Ureter (tissue), 1 donor: ENCODE measurements around the gene THRAP3. TPM values are rescaled to one million over a fixed set of nuclear protein-coding genes. Genes with fewer than 3 reads are reported as not detected.

ENCODE experiments used
- DNase-seq: peaks from one replicate; pipeline ENCODE4 v3.0.0-alpha.2; 2020; ENCODE audit warnings: low spot score
- total RNA-seq: library from RNA; stranded (reverse); gene quantifications from one replicate; pipeline ENCODE4 v1.2.4, GENCODE V29; 2023
- donor health status: DM: yes; HTN: yes; CAD: no.

THRAP3 gene
- total RNA-seq, 1 donor from 2014 or later = 129 TPM

DNA sequence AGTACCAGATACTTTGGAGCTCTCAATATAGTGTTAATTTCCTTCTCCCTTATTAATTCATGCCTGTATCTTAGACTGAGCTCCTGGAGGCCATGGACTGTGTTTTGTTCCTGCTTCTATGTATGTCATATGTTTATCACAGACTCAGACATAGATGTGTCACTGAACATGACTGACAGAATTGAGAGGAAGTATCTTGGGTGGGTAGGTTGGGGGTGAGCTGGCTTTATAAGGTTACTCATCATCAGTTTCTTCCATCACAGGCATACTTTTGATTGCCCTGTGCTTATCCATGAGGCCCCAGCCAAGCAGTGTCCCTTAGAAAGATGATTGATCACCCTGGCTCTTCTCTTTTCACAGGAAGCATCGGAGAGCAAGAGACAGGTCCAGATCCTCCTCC is 76.3 kb downstream of the THRAP3 start:
- no peak for DNase-seq

DNA sequence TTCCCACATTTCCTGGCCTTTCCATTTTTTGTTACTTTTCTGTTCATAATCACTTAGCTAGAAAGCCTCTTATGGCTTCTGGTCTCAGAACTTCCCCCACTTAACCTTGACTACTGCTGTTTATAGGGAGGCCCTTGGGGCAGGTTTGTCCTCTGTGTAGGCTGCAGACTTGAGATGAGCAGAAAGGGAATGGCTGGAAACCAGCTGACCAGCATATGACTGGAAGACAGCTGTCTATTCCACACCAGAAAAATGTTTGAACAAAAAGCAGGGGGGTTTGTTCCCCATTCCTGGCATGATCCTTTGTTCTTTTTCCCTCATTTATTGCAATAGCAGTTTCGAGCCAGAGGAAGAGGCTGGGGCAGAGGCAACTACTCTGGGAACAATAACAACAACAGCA is 77.0 kb downstream of the THRAP3 start:
- no peak for DNase-seq

DNA sequence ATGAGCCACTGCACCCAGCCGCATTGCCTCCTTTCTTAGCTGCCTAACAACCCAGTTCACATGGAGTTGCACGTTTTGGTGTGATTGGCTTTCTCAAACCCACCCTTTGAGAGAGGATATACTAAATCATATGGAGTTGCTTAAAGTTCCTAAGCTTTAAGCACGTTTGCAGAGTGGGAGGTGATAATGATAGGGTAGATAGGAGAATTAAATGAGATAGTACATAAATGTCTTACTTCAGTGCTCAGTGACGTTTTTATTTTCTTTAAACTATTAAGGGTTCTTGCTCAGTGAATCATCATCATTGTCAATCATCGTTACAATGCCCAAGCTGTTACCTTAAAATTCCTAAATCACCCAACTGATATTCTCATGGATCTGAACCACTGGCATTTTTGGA is 79.0 kb downstream of the THRAP3 start:
- no peak for DNase-seq

- DNase-seq = no peak
These were observed 79.6 kb downstream of the THRAP3 start for GRCh38 chr1:36303650-36304360.

GRCh38 chr1:36304521-36304920 is 80.3 kb downstream of the THRAP3 start:
- DNase-seq = no peak

DNA sequence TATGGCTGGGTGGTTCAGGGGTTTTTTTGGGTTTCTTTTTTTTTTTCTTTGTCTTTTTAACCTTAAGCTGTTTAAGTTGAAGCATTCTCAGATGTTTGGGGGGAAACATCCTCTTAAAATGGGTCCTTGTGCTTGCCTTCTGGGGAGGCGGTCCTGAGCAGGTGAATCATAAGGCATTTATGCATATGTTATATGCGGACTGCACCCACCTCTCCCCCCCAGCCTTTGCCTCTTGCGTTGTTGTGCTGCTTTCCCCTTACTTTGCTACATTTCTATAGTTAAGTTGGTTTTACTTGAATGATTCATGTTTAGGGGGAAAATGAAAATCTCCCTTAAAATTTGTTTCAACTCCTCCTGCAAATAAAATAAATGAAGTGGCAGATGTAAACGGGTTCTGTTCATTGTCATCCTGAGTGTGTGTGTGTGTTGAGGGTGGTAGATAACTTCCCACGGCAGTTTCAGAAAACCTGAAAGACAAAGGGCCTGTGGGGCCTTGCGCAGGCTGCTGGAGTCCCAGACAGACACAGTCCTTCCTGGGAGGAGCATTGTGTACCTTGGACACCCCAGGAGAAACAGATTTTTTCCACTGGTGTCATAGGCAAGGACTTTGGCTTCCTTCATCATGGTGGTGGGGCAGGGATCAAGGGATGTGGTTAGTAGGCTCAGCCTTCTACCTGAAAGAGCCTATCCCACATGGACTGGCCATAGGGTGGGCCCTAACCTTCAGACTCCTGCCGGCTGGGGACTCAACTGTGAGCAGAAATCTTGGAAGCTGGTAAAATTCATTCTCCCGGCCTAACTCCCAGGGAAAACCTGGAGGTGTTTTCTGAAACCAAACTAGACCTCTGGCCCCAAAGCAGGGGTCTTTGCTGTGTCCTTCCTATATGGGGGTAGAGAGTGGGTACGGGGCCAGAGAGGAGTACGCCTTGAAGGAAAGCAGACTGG is 81.0 kb downstream of the THRAP3 start:
- no peak for DNase-seq

DNA sequence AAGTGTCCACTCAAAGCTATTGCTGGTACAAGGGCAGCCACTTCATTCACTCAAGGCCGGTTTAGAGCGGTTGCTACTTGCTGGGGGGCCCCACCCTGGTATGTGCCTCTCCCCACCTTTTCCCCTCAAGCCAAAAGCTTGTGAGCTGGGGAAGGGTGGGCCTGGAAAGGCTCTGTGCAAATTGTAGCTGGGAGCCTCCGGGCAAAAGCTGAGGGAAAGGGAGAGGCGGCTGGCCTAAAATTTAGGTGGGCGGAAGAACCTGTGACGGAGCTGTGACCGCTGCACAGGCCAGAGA is 81.6 kb downstream of the THRAP3 start:
- no peak for DNase-seq

DNA sequence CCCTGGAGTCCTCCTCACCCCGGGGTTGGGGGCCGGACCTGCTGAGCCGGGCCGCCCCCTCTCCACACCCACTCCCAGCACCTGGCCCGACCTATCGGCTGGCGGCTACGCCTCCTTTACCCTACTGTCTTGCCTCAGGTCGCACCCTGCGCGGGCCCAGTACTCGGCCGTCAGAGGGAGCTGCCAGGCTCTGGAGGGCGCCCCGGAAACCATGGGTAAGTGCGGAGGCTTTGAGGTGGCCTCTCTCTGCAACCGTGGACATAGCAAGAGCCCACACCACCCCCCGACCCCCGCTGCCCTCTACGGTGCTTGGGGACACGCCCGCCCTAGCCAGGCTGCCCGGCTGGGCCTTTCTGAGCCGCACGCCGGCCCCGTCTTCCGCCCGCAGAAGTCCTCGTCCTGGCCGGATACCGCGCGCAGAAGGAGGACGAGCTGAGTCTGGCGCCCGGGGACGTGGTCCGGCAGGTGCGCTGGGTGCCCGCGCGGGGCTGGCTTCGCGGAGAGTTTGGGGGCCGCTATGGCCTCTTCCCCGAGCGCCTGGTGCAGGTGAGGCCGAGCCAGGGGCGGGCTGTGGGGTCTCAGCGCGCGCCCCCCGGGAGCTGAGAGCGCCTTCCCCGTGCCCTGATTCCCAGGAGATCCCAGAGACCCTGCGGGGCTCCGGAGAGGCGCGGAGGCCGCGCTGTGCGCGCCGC is 82.1 kb downstream of the THRAP3 start, which contains the start of gene SH3D21:
Gene SH3D21 (plus strand): TSS at position 159 of the 692 bp plus-strand sequence. CDS start 53 bp downstream, at position 212.
- peak; percentile 70 for DNase-seq

GRCh38 chr1:36306902-36307456 is 82.7 kb downstream of the THRAP3 start:
- DNase-seq = peak; percentile 93

DNA sequence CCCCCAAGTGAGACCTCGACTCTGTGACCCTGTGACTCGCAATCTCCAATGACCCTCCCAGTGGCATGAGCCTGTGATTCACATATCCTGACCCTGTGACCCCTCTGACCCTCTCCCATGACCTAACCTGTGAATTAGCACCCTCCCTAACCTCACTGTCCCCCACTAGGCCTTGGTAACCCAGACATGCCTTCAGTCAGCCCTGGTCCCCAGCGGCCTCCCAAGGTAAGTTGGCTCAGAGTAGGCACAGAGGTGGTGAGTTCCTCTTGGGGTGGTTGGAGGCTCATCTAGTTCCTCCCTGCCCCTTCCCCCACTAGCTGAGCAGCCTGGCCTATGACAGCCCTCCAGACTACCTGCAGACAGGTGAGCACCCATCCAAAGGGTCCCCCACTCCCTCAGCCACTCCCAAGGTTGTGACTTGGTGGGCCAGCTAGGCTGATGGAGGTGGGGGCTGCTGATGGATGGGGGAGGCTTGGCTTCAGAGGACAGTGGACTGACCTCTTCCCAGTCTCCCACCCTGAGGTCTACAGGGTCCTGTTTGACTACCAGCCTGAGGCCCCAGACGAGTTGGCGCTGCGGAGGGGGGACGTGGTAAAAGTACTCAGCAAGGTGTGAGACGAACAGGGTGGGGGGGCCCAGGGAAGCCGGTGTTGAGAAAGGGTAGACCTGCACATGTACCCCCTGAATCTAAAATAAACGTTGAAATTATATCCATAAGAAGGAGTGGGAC is 83.5 kb downstream of the THRAP3 start:
- peak; percentile 47 for DNase-seq

DNA sequence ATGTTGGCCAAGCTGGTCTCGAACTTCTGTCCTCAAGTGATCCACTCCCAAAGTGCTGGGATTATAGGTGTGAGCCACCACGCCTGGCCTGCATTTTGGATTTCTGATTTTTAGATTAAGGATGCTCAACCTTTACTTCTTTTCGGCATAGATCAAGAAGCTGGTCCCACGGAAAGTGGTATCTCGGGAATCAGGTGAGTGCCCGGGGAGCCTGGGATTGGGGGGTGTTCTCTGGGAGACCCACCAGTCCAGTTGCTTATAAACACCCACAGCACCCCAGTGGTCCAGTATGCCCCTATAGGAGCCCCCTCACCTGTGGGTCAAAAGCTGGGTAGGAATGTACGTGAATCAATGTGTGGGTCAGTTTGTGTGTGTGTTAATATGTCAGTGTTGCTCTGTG is 85.2 kb downstream of the THRAP3 start:
- DNase-seq = no peak

DNA sequence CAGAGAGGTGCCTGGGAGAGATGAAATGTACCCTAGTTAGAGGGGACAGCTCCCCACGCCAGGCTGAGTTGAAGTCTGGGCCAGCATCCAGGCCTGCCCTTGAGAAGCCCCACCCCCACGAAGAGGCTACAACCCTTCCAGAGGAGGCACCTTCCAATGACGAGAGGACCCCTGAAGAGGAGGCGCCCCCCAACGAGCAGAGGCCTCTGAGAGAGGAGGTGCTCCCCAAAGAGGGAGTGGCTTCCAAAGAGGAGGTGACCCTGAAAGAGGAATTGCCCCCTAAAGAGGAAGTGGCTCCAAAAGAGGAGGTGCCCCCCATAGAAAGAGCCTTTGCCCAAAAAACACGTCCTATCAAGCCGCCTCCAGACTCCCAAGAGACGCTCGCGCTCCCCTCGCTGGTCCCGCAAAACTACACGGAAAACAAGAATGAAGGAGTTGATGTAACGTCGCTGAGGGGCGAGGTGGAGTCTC is 96.1 kb downstream of the THRAP3 start:
- no peak for DNase-seq

GRCh38 chr1:36320767-36321118 is 96.5 kb downstream of the THRAP3 start:
- DNase-seq = no peak

- DNase-seq = peak; percentile 84
These were observed 97.1 kb downstream of the THRAP3 start for GRCh38 chr1:36321119-36321951.

DNA sequence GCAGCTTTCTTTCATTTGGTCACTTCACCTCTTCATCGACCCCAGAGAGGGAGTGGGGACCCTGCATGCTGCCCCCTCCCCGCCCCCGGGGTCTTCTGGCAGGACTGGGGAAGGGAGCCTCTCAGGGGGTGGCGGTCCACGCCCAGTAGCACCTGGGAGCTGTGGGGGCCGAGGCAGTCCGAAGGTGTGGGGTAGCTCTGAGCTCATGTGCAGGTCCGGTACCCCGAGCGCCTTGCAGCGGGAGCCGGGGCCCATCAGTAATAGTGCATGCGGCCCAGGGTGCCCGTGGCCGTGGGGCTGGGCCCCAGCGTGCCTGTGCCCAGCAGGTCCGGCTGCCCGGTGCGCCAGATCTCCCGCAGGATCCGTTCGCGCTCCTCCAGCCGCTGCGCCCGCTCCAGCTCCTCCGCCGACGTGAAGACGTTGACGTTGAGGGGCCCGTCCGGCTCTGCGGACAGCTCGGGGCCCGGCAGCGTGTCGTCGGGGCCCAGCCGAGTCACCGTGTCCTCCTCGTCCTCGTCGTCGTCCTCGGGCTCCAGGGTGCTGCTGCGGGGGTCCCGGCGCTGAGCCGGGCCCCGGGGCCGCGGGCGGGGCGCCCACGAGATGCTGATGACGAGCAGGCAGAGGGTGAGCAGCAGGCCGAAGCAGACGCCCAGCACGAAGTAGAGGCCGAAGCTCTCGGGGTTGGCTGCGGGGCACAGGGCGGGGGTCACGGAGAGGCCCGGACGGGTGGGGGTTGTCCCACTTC is 98.0 kb downstream of the THRAP3 start:
- DNase-seq = no peak

GRCh38 chr1:36322786-36323635 is 98.8 kb downstream of the THRAP3 start:
- DNase-seq = peak; percentile 68

GRCh38 chr1:36323636-36324352 is 99.6 kb downstream of the THRAP3 start, which contains the start of gene EVA1B:
TSS of gene EVA1B (minus strand) at chr1:36323645. CDS start at chr1:36323037, 608 bp downstream.
- peak; percentile 80 for DNase-seq

DNA sequence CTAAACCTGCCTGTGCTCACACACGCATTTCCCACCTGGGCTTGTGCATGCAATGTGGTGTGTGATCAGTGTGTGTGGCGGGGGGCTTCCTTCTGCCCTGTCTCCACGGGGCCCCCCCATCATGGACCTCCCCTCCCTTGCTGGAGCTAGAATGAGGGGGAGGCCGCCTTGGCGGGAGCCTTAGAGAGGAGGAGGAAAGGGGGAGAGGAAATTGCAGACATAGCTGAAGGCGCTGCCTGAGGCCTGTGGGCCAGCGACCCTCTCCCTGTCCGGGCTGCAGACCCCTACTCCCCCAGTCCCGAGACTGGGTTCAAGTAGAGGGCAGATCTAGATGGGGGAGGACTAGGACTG is 100.1 kb downstream of the THRAP3 start:
- DNase-seq = no peak
